DND-41 (cell line): ENCODE results near the gene TXNDC9.
"Not testable (repeated sequence)": the region's sequence is repeated elsewhere in the genome, so short reads cannot be mapped to it uniquely, and the experiment has no call there.

Source experiments
- ATAC-seq: fragments of 200-7000 bp; cut with Tn5 transposase; 3 replicates; pipeline ENCODE4 v1.9.1; 2021; ENCODE audit warnings: low read depth; ENCODE audit not compliant: insufficient read depth
- DNase-seq: peaks from one replicate; pipeline ENCODE4 v3.0.0-alpha.2; 2020
- H2AFZ ChIP-seq: 2 replicates; pipeline ENCODE4 v1.6.0; 2012; ENCODE audit warnings: low read depth, low read length
- H3K27ac ChIP-seq: 2 replicates; pipeline ENCODE4 v1.5.1; 2012; ENCODE audit warnings: low read length, inconsistent platforms
- H3K27me3 ChIP-seq: fragments of 200-600 bp; sonication (generic); 2 replicates; pipeline ENCODE4 v1.6.0; 2012; ENCODE audit warnings: low read length, mild to moderate bottlenecking, inconsistent platforms; ENCODE audit not compliant: insufficient read depth, poor library complexity
- H3K36me3 ChIP-seq: 2 replicates; pipeline ENCODE4 v1.5.1; 2012; ENCODE audit warnings: low read length, inconsistent platforms; ENCODE audit not compliant: insufficient read depth
- H3K4me1 ChIP-seq: 2 replicates; pipeline ENCODE4 v1.5.1; 2012; ENCODE audit warnings: mild to moderate bottlenecking, low read length; ENCODE audit not compliant: insufficient read depth
- H3K4me2 ChIP-seq: 2 replicates; pipeline ENCODE4 v1.6.0; 2012; ENCODE audit warnings: mild to moderate bottlenecking, moderate library complexity, low read length, inconsistent platforms; ENCODE audit not compliant: insufficient read depth
- H3K4me3 ChIP-seq, 2 experiments: fragments of 200-600 bp in 1 of 2; shearing (Covaris generic) in 1 of 2; 2 replicates each; pipeline ENCODE4 v1.5.1; 2012 to 2016; ENCODE audit warnings: inconsistent platforms in 2 of 2, low read length in 2 of 2, mild to moderate bottlenecking in 2 of 2, low read depth in 1 of 2, moderate library complexity in 1 of 2
- H3K79me2 ChIP-seq: 2 replicates; pipeline ENCODE4 v1.6.0; 2012; ENCODE audit warnings: low read length, inconsistent platforms; ENCODE audit not compliant: insufficient read depth
- H3K9ac ChIP-seq: 2 replicates; pipeline ENCODE4 v1.6.0; 2012; ENCODE audit warnings: low read depth, mild to moderate bottlenecking, inconsistent platforms, low read length, moderate library complexity
- H3K9me3 ChIP-seq: 2 replicates; pipeline ENCODE4 v1.5.1; 2012; ENCODE audit warnings: low read length, moderate library complexity, mild to moderate bottlenecking, inconsistent platforms; ENCODE audit not compliant: insufficient read depth, severe bottlenecking
- H4K20me1 ChIP-seq: 2 replicates; pipeline ENCODE4 v1.6.0; 2012; ENCODE audit warnings: low read length; ENCODE audit not compliant: insufficient read depth
- CTCF ChIP-seq: IDR thresholded peaks from 2 replicates; pipeline ENCODE4 v1.5.1; 2012; ENCODE audit warnings: borderline replicate concordance, low read length, moderate library complexity, mild to moderate bottlenecking; ENCODE audit not compliant: poor library complexity, severe bottlenecking; ENCODE audit errors: extremely low read depth
- EZH2 ChIP-seq: IDR thresholded peaks from 3 replicates; pipeline ENCODE4 v1.6.1; 2012; ENCODE audit warnings: borderline replicate concordance, low read depth, mild to moderate bottlenecking, moderate library complexity, low read length, inconsistent platforms; ENCODE audit not compliant: severe bottlenecking

The TXNDC9 gene

DNA sequence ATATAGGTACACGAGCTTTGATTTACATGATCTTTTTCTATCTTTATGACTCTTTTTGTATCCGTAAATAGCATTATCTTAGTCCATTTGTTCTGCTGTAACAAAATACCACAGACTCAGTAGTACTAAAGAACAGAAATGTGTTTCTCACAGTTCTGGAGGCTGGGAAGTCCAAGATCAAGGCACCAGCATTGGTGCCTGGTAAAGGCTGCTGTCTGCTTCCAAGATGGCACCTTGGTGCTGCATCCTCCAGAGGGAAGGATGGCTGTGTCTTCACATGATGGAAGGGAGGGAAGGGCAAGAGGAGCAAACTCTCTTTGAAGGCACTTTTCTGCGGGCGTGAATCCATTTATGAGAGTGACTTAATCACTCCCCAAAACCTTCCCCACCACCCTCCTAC is 37.0 kb upstream of the TXNDC9 start:
- H3K36me3 ChIP-seq: peaks cover 89% of the 10 kb centered on the region
- H4K20me1 ChIP-seq: no peaks in the 10 kb centered on the region
- H3K4me2 ChIP-seq: no peak overlapping the region
- TF ChIP-seq CTCF: no peak
- TF ChIP-seq EZH2: no peak
- no peaks in the 10 kb centered on the region for H3K4me1 ChIP-seq
- no peak overlapping the region for H3K9ac ChIP-seq
- peaks cover 4% of the 10 kb centered on the region for H3K9me3 ChIP-seq
- no peaks in the 10 kb centered on the region for H3K27me3 ChIP-seq
- DNase-seq (no peak), ATAC-seq (no peak)
- no peaks in the 10 kb centered on the region for H3K79me2 ChIP-seq
- no peak overlapping the region for H2AFZ ChIP-seq
- no peak overlapping the region for H3K27ac ChIP-seq
- no peak overlapping the region for H3K4me3 ChIP-seq

DNA sequence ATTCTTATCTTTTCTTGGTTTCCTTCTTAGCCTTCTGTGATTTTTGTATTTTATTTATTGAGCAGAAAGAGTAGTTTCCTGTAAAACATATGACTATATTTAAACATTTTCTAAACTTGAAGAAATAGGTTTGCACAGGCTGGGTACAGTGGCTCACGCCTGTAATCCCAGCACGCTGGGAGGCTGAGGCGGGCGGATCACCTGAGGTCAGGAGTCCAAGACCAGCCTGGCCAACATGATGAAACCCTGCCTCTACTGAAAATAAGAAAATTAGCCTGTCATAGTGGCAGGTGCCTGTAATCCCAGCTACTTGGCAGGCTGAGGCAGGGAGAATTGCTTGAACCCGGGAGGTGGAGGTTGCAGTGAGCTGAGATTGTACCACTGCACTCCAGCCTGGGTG is 32.7 kb upstream of the TXNDC9 start:
- not testable (repeated sequence) for H3K9me3 ChIP-seq, H3K79me2 ChIP-seq, H3K4me3 ChIP-seq, H3K9ac ChIP-seq, H3K4me1 ChIP-seq, ATAC-seq, H4K20me1 ChIP-seq, H2AFZ ChIP-seq, H3K27ac ChIP-seq, DNase-seq, H3K27me3 ChIP-seq, H3K4me2 ChIP-seq
- peaks cover 90% of the 10 kb centered on the region for H3K36me3 ChIP-seq

DNA sequence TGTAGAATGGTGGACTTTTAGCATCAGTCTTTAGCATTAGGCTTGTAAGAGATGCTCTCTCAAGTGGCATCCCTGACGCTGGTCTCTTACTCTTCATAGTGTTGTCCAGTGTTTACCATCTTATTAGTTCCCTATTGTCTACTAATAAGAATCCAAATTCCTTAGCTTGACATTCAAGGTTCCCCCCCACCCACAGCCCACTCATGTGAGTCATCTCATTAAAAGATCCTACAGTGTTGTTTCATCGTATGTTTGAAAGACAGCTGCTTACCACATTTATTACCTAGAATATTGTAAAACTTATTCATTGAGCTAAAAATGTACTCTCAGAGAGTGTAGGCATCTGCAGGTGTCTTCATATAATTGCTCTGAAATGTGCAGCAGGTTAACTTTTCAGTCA is 29.5 kb upstream of the TXNDC9 start:
- H3K4me2 ChIP-seq: no peak overlapping the region
- no peak overlapping the region for H3K9ac ChIP-seq
- H3K9me3 ChIP-seq: no peaks in the 10 kb centered on the region
- H2AFZ ChIP-seq: no peak overlapping the region
- H3K79me2 ChIP-seq: no peaks in the 10 kb centered on the region
- 0 out of 2 replicates have a peak, but pooled peaks cover 3% of the 10 kb centered on the region for H4K20me1 ChIP-seq
- TF ChIP-seq CTCF (no peak), EZH2 (no peak)
- no peak overlapping the region for H3K27ac ChIP-seq
- no peak overlapping the region for H3K4me3 ChIP-seq
- H3K27me3 ChIP-seq: no peaks in the 10 kb centered on the region
- ATAC-seq: no peak
- H3K36me3 ChIP-seq: peaks cover 76% of the 10 kb centered on the region
- DNase-seq: no peak
- H3K4me1 ChIP-seq: no peaks in the 10 kb centered on the region

- no peak overlapping the region for H3K4me3 ChIP-seq
- H3K4me2 ChIP-seq: no peak overlapping the region
- no peaks in the 10 kb centered on the region for H3K27me3 ChIP-seq
- DNase-seq (no peak), ATAC-seq (no peak)
- peaks cover 76% of the 10 kb centered on the region for H3K79me2 ChIP-seq
- TF ChIP-seq EZH2 (no peak), CTCF (no peak)
- H3K9me3 ChIP-seq: no peaks in the 10 kb centered on the region
- no peak overlapping the region for H3K27ac ChIP-seq
- no peaks in the 10 kb centered on the region for H3K4me1 ChIP-seq
- peaks cover 38% of the 10 kb centered on the region; the same call in 1 of the 2 replicates for H4K20me1 ChIP-seq
- H3K36me3 ChIP-seq: no peaks in the 10 kb centered on the region
- no peak overlapping the region for H2AFZ ChIP-seq
- no peak overlapping the region for H3K9ac ChIP-seq
Measured at GRCh38 chr2:99356853-99357252, 20.7 kb upstream of the TXNDC9 start.

GRCh38 chr2:99354825-99355224 is 18.7 kb upstream of the TXNDC9 start:
- not testable (repeated sequence) for H3K27me3 ChIP-seq, H3K4me1 ChIP-seq, H3K27ac ChIP-seq, DNase-seq, H2AFZ ChIP-seq, H3K4me2 ChIP-seq, H3K4me3 ChIP-seq, H3K9me3 ChIP-seq, H3K36me3 ChIP-seq, ATAC-seq, H3K9ac ChIP-seq
- Histone ChIP-seq H4K20me1 (peaks cover 50% of the 10 kb centered on the region; the same call in 1 of the 2 replicates), H3K79me2 (peaks cover 96% of the 10 kb centered on the region)
